Gastrocnemius medialis (tissue), 4 donors: ENCODE measurements around the gene RABGAP1L.

Experiments
- CTCF ChIP-seq, 5 experiments: fragments of 450-650 bp in 3 of 5; fragments of 200-600 bp in 2 of 5; sonication (generic) in 2 of 5; IDR thresholded peaks in 4 of 5; conservative IDR thresholded peaks in 1 of 5; 1 replicate in 4 of 5; 2 replicates in 1 of 5; pipeline ENCODE4 v1.5.1; 2016 to 2019; ENCODE audit warnings: antibody characterized with exemption in 5 of 5, mild to moderate bottlenecking in 3 of 5, moderate library complexity in 3 of 5
- POLR2A ChIP-seq, 2 donors: fragments of 450-650 bp; IDR thresholded peaks; one replicate each; pipeline ENCODE4 v1.6.1; 2017; ENCODE audit warnings: antibody characterized with exemption in 2 of 2, mild to moderate bottlenecking in 2 of 2, moderate library complexity in 2 of 2

- TF ChIP-seq CTCF (IDR thresholded peaks at IDR 0.05 in 4 of 5, conservative IDR thresholded peaks at IDR 0.05 in 1 of 5) (no peak), POLR2A (IDR thresholded peaks at IDR 0.05) (no peak)
Measured at GRCh38 chr1:174956976-174957375, 797.7 kb downstream of the RABGAP1L start.
